SW480 (cell line): ENCODE results near the gene MYOG.

Source experiments
- DNase-seq: peaks from one replicate; pipeline ENCODE4 v3.0.0-alpha.2; 2016; ENCODE audit warnings: low spot score

Gene MYOG

GRCh38 chr1:203085528-203086406 is at the start of gene MYOG:
MYOG (minus strand) TSS chr1:203086012; CDS start chr1:203085961, 51 bp downstream.
- DNase-seq: no peak

GRCh38 chr1:203133970-203134725 is 48.3 kb upstream of the MYOG start:
- DNase-seq: no peak

- DNase-seq: no peak
Measured at GRCh38 chr1:203131548-203132200, 45.9 kb upstream of the MYOG start.

DNA sequence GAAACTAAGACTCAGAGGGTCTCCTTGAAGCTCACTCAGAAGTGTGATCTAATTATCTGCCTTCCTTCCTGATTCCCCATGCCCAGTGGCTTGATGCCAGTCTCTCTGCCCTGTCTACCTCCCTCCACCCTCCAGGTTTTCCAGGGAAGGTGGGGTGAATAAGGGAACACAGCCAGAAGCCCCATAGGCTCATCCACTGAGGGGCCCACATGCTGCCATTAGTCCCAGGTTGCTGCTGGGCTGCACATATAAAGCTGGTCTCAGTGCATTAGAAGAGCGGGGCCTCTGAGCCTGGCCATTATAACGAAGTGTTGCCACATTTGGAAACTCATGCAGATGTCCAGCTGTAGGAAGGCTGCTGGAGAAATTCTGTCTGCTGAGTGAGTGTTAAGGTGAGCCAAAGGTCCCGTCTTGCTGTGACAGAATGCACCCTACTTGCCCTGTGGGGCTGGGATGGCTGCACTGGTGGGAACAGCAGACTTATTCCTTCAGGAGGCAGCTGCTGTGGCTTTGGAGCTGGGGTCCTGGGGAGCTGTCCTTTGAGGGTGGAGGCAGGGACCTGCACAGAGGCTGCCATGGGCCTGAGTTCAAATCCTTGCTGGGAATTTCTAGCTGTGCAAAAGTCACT is 44.7 kb upstream of the MYOG start:
- DNase-seq: no peak

GRCh38 chr1:203129501-203130231 is 43.9 kb upstream of the MYOG start:
- no peak for DNase-seq

GRCh38 chr1:203128716-203129500 is 43.1 kb upstream of the MYOG start:
- DNase-seq: no peak

- no peak for DNase-seq
Measured at GRCh38 chr1:203128431-203128715, 42.6 kb upstream of the MYOG start.

DNA sequence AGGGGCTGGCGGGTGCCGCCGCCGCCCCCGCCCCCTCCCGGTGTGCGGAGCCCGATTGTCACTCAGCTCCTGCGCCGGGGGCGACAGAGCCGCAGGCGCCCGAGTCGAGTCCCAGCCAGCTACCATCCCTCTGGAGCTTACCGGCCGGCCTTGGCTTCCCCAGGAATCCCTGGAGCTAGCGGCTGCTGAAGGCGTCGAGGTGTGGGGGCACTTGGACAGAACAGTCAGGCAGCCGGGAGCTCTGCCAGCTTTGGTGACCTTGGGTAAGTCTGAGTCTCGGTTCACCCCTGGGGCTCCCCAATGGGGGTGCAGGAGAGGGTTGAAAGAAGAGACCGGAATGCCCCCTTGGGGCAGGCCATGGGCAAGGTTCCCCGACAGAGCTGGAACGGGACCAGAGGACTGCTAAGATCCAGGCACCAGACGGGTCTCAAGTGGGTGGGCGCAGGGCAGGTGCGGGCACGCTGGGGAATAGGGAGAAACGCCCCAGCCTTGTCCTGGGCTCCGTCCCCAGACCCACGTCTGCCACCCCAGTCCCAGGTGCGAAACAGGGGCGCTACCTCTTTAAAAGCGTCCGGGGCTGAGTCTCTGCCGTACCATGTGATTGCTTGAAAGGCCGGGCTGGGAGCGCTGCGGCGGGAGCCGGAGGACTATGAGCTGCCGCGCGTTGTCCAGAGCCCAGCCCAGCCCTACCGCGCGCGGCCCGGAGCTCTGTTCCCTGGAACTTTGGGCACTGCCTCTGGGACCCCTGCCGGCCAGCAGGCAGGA is 42.0 kb upstream of the MYOG start, which contains the start of gene ADORA1:
Gene ADORA1 (plus strand): TSS at position 61 of the 765 bp plus-strand sequence. CDS start 1,116 bp downstream, outside the sequence.
- peak; percentile 61 for DNase-seq

DNA sequence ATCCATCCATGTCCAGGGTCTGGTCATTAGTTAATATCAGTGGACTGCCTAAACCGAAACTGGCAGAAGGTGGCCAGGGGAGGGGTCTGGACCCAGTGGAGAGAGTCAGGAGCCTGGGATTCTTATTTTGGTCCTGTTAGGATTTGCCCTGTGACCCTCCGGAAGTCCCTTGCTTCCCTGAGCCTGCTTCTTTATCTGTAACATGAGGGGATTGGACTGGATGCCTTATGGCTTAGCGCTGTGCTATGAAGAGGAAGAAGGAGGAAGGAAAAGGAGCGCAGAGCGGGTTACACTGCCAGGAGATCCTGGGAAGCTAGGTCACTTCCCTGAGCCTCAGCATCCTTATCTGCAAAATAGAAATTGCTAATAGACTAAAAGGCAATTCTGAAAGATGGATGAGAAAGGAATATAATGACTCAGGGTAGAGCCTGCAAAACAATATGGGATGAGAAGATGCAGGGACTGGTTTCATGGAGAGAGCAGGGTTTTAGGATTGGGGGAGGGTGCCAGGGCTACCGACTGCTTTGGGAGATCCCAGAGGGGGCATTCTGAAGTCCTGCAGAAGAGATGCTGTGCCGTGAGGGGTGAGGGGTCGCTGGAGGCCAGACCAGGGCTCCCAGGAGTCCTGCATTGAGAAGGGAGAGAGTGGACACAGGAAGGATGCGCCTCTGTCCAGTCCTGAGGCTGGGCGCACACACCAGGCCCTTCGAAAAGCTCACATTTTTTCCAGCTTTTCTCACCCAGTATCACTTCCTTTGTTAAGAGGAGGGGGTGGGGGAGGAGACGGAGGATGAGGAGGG is 41.3 kb upstream of the MYOG start:
- no peak for DNase-seq

GRCh38 chr1:203126151-203126865 is 40.5 kb upstream of the MYOG start:
- no peak for DNase-seq

GRCh38 chr1:203124546-203125317 is 38.9 kb upstream of the MYOG start:
- no peak for DNase-seq

GRCh38 chr1:203124011-203124410 is 38.2 kb upstream of the MYOG start:
- no peak for DNase-seq

DNA sequence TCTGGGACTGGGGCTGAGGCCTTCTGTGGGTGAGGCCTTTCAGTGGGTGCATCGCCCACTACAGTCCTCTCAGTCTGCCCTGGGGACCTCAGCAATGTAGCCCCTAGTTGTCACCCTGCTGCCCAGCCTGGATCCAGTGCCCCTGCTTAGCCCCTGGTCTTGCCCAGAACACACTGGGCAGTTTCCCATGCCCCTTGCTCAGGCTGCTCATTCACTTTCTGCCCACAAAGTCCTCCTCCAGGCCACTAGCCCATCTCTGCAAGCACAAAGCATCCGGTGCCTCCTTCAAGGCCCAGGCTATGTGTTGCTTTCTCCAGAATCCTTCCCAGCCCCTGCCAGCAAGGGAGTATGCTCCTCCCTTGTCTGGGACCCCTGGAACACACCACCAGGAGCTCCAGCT is 36.3 kb upstream of the MYOG start:
- DNase-seq: no peak

DNA sequence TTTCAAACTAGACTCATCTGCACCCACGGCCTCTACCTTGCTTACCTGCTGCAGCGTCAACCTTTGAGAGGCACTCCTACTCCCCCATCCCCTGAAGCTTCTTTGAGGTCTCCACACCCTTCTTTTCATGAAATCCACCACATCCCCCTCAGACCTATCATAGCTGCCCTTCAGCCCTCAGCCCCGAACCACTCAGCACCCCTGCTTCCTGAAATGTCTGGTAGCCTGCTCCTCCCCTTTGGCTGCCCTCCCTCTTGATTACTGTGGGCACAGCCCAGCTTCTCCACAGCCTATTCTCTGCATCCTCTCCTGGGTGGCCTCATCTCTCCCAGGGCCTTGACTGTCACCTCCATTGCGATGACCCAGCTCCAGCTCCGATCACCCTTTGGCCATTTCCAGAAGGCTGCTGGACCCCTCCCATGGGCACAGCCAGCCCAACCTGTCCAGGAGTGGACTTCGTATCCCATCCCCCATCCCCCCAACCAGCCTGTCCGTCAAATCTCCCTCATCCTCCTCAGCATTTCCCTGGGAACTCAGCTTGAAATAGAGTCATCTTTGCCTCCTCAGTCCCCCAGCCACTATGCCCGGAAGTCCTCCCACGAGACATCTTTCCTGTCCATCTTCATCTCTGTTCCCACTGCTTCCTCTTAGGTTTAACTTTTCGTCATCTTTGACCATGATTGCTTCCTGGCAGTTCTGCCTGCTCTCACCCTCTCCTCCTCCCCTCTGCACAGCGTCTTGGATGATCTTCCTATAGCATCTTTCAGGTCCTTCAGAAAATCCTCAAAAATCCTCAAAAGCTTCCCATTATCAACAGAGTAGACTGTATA is 35.6 kb upstream of the MYOG start:
- no peak for DNase-seq

DNA sequence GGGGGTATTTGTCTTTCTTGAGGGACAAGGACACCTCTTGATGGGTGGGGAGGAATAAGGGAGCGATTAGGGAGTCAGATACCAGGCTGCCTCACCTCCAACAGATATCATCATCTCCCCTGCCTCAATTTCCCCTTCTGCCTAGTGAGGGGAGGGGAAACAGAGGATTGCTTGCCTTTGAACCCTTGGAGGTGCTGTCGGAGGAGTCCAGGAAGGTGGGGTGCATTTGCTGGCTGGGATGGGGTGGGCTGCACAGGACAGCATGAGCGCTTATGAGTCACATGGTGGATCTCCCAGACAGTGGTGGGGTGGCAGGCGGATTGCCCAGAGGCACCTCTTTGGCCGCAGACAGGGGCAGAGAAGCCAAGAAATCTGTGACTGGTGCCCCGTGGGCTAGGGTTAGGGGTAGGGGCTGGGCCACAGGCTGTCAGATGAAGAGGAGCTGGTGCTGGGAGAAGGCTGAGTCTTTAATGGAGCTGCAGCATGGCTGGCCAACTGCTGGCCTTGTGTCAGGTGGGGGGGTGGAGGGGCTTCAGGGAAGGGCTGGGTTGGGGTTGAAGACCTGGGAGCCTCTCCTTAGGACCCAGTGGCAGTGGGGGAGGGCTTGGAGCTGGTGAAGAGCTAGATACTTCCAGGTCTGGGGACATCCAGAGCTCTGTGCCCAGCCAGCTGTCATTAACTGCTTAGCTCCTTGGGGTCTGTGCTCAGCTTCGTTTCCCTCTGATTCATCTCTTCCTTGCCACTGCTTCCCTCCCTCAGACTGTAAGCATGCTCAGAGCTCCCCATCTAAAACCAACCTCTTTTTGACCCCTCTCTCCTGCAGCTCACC is 34.7 kb upstream of the MYOG start:
- no peak for DNase-seq
